HG03135 (cell line): ENCODE results near the gene NRAS.

Source experiments
- ATAC-seq: cut with Tn5 transposase; IDR thresholded peaks from one replicate; pipeline ENCODE4 v1.9.1; 2021; ENCODE audit warnings: mild to moderate bottlenecking, moderate library complexity; ENCODE audit not compliant: unreplicated experiment

The NRAS gene

DNA sequence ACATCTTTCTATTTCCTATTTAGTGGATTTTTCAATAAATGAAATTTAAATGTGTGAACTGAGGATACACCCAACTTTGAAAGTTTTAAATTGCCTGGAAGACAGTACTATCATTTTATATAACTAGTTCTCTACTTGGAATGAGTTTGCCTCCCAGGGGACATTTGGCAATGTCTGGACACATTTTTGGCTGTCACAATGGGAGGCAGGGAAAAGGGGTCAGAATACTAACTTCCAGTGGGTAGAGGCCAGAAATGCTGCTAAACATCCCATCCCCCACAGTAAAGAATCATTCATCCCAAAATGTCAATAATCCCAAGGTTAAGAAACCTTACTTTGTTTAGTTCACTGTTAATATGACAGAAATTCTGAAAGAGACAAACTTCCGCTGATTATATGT lies 13.2 kb upstream of the NRAS start:
- ATAC-seq: no peak

- ATAC-seq: no peak
Measured at GRCh38 chr1:114728553-114728952, 12.0 kb upstream of the NRAS start.

GRCh38 chr1:114725230-114725629 lies 8.7 kb upstream of the NRAS start:
- no peak for ATAC-seq

DNA sequence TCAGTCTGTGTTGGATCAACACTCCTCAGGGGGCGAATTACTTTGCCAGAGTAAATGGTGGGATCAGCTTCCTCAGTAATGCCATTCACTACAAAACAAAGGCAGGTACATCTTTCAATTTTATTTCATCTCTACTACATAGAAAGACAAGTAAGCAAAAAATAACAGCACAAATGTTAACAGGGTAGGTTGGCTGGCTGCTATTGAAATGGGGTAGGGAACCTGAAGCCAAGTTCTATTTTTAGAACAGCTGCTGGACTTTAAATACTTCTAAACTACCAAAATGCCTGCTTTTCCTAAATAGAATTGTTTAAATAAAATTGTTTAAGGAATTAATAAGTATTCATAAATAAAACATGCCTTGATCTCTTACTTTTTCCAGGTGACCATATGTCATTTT lies 7.3 kb upstream of the NRAS start:
- ATAC-seq: no peak

GRCh38 chr1:114723457-114723856 lies 6.9 kb upstream of the NRAS start:
- ATAC-seq: no peak

DNA sequence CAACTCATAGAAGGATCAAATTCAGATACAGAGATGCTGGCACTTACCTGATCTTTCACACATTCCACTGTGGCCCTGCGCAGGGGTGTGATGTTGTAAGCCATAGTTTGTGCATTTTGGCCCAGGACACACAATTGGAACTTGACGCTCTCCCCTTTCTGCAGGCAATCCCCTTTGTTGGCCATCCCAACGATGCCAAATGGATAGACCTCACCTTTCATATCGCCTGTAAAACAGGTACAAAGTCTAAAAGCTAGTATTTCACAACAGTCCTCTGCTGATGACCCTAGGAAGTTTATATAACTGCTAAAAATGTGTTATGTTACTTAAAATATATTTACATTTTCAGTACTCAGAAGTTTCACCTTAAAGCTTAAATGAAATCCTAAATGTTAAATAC lies 3.9 kb upstream of the NRAS start:
- ATAC-seq: no peak

DNA sequence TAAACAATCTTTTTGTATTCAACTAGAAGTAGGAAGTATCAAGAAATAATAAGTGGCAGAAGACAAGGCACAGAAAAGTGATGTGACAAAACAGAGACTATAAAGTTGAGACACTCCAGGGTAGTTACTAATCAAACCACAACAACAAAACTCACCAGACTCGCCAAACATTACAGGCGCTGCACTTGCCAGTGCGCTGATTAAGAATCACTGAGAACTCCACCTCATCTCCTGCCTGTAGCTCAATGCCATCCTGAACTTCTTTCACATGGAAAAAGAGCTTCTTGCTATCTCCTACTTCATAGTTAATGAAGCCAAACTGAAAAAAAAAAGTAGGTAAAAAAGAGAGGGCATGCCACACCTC lies 2.8 kb upstream of the NRAS start:
- no peak for ATAC-seq

DNA sequence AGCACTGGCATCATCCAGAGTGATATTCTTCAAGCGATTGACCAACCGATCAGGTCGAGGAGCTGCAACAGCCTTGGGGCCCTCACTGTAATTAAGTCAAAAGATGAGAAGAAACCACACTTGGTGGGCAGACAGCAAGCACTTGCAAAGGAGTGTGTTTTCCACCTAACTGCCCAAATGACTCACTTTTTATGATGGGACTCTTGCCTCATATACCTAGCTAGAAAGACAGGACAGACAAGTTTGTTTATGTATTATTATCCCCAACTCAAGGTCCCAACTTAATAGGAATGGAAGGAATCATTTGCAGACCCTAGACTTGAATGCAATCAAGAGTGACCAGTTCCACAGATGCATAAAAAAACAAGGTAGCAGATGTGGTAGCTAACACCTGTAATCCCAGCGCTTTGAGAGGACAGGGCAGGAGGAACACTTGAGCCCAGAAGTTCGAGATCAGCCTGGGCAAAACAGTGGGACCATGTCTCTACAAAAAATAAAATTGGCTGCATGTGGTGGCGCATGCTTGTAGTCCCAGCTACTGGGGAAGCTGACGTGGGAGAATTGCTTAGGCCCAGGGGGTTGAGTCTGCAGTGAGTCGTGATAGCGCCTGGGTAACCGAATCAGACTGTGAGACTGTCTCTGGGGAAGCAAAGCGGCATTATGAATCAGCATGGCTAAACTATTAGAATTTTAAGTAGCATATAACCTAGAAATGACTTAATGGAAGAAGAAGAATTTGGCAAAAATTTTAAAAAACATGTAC lies 2.3 kb upstream of the NRAS start:
- ATAC-seq: no peak

GRCh38 chr1:114715952-114716303 lies 643 bp downstream of the NRAS start:
- ATAC-seq: no peak

DNA sequence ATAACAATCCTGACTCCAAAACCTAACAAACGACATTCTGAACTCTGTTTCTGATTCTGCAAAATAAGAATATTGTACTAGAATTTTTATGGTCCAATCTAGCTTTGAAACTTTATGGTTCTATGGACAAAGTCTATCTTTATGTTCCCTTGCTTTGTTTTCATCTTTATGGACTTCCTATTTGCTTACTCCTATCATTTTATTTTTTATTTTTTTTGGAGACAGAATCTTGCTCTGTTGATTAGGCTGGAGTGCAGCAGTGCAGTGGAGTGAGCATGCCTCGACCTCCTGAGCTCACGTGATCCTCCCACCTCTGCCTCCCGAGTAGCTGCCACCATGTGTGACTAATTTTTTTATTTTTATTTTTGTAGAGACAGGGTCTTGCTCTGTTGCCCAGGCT lies 3.6 kb downstream of the NRAS start:
- no peak for ATAC-seq

GRCh38 chr1:114710360-114710759 lies 6.2 kb downstream of the NRAS start:
- ATAC-seq: no peak

DNA sequence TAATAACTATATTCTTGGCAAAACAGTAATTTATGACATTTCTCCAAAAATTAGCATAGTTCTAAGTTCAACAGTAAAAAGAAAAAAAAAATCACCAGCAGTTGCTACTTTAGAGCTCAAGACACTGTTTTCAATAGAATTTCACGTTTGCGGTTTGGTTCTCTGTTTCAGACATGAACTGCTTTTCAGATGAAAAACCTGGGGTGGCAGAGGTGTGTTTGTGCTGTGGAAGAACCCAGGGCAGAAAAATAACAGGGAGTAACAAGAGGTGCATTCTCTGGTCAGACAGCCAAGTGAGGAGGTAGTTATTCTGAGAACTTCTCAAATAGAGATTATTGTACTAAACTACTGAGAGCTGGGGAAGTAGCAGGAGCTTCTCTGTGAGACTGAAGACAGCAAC lies 9.0 kb downstream of the NRAS start:
- no peak for ATAC-seq

DNA sequence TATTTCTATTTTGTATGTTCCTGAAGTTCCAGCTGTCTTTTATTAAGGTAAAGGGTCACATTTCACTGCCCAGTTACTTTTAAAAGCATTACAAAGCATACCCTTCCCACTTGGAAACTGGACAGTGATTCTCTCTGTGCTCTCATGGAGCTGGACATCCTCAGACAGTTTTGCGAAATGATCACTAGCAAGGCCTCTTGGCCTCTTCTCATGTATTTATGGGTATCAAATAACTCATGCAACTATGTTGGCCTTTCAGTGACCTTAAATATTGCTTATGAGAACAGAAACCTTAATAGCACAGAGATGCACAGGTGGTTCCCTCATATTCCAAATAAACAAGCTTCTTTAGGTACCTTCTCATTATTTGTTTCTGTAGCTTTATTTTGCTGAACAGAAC lies 13.3 kb downstream of the NRAS start:
- ATAC-seq: peak; percentile 58

- no peak for ATAC-seq
Measured at GRCh38 chr1:114702737-114703136, 13.8 kb downstream of the NRAS start.

DNA sequence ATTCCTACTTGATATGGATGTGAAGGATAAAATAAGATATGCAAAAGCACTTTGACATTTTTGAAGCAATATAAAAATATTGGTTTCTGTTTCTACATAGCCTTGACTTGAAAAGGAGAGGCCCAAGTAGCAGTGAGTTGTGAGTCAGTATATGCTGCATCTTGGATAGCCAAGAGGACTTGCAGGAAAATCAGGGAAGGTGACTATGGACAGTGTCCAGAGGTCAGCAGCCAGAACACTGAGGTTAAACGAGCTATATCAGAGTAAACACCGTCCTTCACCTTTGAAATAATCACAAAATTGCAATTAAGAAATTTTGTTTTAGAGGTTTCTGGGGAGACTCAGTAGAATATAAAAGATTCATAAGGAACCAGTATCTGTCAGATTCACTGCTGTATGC lies 14.6 kb downstream of the NRAS start:
- no peak for ATAC-seq

- no peak for ATAC-seq
Measured at GRCh38 chr1:114700036-114700600, 16.5 kb downstream of the NRAS start.

GRCh38 chr1:114696810-114697209 lies 19.8 kb downstream of the NRAS start:
- ATAC-seq: no peak

- no peak for ATAC-seq
Measured at GRCh38 chr1:114695430-114696058, 21.0 kb downstream of the NRAS start, which contains the start of gene AMPD1. AMPD1 (minus strand) TSS chr1:114695546; CDS start chr1:114695471, 75 bp downstream.

GRCh38 chr1:114694540-114695310 lies 21.8 kb downstream of the NRAS start:
- no peak for ATAC-seq

GRCh38 chr1:114692947-114693346 lies 23.6 kb downstream of the NRAS start:
- no peak for ATAC-seq

DNA sequence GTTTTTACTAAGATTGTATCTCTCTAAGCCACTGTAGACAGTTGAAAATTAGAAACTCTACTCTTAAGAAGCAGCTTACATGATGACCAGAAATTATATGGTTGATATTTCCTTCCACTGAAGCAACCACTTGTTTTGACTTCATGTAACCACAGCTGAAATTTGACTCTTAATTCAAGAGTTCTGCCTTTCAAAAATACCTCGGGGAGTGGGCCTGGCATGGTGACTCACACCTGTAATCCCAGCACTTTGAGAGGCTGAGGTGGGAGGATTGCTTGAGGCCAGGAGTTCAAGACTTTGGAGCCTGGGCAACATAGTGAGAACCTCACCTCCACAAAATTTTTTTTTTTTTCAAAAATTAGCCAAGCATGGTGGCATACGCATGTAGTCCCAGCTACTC lies 25.5 kb downstream of the NRAS start:
- ATAC-seq: no peak

GRCh38 chr1:114690148-114690547 lies 26.4 kb downstream of the NRAS start:
- no peak for ATAC-seq
